G401 (cell line): ENCODE results near the gene KDM6A. TPM values are rescaled to one million over a fixed set of nuclear protein-coding genes. Genes with fewer than 3 reads are reported as not detected.
"Not testable (repeated sequence)": the region's sequence is repeated elsewhere in the genome, so short reads cannot be mapped to it uniquely, and the experiment has no call there.

ENCODE experiments used
- DNase-seq: peaks from one replicate; pipeline ENCODE4 v3.0.0-alpha.2; 2015; ENCODE audit warnings: low spot score
- in situ Hi-C: cut with HindIII; loops from 2 replicates; pipeline ENCODE4 v1.10.0; 2016; ENCODE audit warnings: low sequenced_read_pairs, mixed read lengths
- total RNA-seq: library from RNA; depleted of rRNA; stranded (reverse); fragments of >200 nt; shearing (Covaris generic); gene quantifications from 2 replicates; pipeline ENCODE4 v1.2.3, GENCODE V29; 2014; rRNA removed

The KDM6A gene
- 9.9 and 17.3 TPM in 2 replicates for total RNA-seq

DNA sequence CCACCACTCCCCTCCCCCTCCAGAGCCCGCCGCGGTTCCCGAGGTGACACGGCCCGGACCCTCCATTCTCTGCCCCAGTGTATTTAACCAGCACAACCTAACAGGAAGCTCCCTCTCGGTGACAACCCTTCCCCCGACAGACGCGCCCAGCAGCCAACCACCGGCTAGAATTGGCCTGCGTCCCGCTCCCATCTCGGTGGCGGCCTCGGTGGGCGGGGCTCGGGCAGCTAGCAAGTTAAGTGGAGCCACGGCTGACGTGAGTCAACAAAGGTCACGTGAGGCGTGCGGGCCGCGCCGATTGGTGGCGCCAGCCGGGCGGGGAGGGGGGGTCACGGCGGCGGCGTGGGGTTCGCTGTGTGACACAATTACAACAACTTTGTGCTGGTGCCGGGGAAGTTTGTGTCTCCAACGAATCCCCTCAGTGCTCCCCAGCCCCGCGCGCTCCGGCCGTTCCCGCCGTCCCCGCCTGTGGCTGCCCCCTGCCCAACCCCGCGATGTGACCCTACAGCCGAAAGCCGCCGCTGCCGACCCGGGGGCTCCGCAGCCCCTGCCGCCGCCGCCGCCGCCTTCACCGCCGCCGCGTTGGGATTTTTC lies at the start of gene KDM6A:
TSS of gene KDM6A (plus strand) at position 368 of the 594 bp plus-strand sequence. CDS start 364 bp downstream, outside the sequence.
- in situ Hi-C loops, result no loop called here
- peak; percentile 94 for DNase-seq

DNA sequence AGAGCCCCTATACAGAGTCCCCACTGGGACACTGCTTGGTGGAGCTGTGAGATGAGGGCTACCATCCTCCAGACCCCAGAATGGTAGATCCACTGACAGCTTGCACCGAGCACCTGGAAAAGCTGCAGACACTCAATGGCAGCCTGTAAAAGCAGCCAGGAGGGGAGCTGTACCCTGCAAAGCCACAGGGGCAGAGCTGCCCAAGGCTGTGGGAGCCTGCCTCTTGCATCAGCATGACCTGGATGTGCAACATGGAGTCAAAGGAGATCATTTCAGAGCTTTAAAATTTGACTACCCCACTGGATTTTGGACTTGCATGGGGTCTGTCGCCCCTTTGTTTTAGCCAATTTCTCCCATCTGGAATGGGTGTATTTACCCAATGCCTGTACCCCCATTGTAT lies 49.8 kb upstream of the KDM6A start:
- DNase-seq, in situ Hi-C loops: not testable (repeated sequence)

DNA sequence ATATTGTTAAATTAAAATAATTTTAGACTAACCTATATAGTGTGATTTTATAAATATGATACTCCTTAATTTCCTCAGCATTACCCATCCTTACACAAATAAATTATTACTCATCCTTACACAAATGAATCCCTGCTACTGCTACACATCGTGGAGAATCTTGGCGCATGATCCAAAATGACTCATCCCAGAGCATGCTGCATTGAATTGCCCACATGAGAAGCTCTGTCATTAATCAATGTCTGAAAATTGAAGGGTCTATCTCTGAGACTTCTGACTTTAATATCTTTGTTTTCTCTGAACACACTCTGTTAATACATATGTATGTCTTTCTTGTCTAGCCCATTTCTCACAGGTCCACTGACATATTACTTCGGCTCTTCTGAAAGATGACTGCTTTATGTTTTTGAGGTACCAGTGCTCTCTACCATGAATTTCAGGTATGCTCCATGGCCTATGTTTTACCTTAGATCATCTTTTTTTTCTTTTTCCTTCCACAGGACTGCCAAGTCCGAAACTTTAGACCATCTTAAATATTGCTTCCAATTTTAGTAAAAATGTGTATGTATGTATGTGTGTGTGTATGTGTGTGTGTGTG lies 44.9 kb upstream of the KDM6A start:
- DNase-seq, result peak; percentile 0
- in situ Hi-C loops, result no loop called here

DNA sequence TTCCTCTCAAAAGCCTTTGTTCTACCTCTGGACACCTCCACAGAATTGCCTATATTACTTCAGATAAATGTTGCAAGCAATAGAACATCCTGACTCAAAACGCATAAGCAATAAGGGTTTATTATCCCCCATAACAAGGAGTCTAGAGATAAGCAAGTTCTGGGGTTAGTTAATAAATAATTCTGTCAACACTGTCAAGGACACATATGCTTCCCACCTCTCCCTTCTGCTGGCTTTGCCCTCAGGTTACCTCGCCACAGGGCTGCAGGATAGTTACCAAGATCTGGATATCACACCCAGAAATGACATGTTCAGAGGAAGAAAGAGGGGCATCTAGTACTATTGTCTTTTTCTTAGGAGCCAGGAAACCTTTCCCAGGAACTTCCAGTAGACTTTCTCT lies 43.2 kb upstream of the KDM6A start:
- in situ Hi-C loops, result no loop called here
- no peak for DNase-seq

DNA sequence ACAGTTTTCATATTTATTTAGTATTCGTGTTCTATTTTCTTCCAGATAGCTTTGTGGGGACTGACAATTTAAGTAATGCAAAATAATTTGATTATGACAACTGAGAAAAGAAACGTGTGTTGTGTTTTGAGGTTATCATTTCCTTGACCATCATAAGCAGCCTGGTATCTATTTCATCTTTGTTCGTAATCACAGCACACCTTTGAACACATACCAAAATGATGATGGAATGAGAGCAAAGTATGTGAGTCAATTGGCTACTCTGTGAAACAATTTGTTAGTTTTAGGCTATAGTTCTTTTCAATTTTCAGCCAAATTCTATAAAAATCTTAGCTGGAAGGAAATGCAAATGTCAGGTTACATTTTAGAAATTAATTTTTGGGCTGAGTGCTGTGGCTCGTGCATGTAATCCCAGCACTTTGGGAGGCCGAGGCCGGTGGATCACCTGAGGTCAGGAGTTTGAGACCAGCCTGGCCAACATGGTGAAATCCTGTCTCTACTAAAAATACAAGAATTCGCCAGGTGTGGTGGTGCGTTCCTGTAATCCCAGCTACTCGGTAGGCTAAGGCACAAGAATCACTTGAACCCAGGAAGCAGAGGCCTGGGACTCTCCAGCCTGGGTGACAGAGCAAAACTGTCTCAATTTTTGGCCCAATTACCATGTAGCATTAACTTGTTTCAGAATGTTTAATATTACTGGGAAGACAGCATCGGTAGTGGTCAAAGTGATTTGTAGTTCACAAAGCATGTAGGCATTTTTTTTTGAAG lies 30.3 kb upstream of the KDM6A start:
- in situ Hi-C loops, result no loop called here
- no peak for DNase-seq

DNA sequence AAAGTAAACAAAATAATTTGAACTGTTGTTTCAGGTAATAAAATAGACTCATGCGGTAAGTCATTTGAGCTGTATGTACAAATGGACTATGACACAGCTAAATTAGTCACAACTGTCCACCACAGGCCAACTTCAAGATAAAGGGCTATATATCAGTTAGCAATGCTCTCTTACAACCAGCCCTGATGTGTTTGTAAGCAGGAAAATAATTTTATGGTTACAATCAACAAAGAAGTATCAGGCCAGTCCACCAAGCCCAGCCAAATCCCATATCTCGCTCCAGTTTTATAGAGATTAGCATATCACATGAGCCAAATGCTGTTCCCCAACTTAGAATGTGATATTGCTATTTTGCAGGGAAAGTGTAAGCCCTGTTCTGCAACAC lies 29.7 kb upstream of the KDM6A start:
- no peak for DNase-seq
- in situ Hi-C loops, result no loop called here

DNA sequence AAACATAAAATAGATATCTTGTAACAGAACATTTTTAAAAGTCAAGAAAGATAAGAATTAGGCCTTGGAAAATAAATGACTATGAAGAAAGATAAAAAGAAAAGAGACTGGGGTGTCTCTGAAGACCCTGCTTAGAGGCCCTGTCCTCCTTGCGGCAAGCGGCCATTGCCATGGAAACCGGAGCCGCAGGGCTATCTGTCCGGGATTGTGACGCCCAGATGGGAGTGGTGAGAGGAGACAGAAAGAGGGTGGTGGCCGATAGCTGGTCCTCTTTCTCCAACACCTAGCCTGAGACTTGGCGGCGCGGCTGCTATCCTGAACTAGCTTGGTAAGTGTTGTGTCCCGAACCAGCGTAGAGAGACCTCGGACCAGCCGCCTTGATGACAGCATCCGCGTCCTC lies 29.2 kb upstream of the KDM6A start, which contains the start of gene DUSP21:
TSS of gene DUSP21 (plus strand) at position 269 of the 400 bp plus-strand sequence. CDS start at position 381, 112 bp downstream.
- DNase-seq, result no peak
- in situ Hi-C loops, result no loop called here

DNA sequence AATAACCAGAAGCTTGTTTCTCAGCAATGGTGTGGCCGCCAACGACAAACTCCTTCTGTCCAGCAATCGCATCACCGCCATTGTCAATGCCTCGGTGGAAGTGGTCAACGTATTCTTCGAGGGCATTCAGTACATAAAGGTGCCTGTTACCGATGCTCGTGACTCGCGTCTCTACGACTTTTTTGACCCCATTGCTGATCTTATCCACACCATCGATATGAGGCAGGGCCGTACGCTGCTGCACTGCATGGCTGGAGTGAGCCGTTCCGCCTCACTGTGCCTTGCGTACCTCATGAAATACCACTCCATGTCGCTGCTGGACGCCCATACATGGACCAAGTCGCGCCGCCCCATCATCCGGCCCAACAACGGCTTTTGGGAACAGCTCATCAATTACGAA lies 28.8 kb upstream of the KDM6A start:
- DNase-seq, result no peak
- in situ Hi-C loops, result no loop called here

DNA sequence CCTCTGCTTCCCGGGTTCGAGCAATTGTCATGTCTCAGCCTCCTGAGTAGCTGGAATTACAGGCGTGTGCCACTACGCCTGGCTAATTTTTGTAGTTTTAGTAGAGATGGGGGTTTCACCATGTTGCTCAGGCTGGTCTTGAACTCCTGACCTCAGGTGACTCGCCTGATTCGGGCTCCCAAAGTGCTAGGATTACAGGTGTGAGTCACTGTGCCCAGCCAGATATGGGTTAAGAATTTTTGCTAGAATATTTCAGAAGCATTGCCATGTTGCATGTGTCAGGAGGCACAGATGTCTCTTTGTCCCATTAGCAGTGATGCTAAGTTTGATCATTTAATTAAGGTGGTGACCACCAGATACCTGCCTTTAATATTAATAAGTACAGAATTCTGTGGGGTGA lies 22.1 kb upstream of the KDM6A start:
- in situ Hi-C loops, DNase-seq: not testable (repeated sequence)

DNA sequence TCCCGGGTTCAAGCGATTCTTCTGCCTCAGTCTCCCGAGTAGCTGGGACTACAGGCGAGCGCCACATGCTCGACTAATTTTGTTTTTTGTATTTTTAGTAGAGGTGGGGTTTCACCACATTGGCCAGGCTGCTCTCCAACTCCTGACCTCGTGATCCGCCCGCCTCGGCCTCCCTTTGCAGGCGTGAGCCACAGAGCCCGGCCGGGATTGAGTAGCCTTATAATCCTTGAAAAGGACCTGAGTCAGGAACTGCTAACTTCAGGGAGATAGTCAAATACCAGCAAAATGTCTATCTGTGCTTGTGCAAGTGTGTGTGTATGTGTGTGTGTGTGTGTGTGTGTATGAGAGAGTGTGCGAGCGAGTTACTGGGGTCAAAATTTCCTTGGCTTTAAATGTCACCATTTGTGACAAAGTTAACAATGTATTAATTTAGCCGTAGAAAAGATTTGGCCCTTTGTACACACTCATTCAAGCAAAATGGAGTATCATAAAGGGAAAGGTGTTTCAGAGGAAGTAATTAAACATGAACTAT lies 1.8 kb upstream of the KDM6A start:
- DNase-seq, result peak; percentile 47
- in situ Hi-C loops, result no loop called here

DNA sequence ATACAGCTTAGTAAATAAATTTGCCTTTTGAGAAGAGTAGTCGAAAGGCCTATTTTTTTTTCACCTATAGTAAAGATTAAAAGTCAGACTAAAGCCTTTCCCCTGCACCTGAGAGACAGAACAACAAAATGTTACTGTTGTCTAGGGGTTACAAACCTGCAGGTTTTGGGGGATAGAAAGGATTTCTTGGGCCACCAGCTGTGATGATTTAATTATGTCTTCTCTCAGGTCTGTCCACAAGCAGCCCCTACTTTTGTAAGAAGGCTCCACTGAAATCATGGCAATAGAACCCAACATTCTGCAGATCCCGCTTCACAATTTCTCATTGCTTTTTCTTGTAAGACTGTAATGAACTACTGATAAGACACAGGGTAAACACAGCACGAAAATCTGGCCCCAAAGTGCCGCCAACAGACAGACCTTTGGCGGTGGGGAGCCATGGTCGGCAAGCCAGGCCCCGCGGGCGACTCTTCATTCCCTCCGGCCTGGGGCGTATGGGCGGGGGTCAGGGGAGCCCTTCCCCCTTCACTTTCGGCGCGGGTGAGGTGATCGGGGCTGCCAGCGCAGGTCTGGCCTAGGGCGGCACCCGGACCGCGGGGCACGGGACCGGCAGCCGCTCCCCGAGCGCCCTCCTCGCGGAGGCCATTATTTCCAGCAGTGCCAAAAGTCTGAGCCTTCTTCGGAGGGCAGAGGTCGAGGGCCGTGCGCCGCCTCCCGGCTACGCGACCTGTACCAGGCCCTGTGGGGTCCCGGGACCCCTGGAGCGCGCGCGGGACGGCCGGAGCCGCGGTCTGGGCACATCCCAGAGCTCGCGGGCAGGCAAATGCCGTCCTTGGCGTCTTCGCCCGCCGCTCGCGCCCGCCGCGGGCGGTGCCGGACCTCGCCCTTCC lies 812 bp upstream of the KDM6A start:
- in situ Hi-C loops, result no loop called here
- DNase-seq, result peak; percentile 42

DNA sequence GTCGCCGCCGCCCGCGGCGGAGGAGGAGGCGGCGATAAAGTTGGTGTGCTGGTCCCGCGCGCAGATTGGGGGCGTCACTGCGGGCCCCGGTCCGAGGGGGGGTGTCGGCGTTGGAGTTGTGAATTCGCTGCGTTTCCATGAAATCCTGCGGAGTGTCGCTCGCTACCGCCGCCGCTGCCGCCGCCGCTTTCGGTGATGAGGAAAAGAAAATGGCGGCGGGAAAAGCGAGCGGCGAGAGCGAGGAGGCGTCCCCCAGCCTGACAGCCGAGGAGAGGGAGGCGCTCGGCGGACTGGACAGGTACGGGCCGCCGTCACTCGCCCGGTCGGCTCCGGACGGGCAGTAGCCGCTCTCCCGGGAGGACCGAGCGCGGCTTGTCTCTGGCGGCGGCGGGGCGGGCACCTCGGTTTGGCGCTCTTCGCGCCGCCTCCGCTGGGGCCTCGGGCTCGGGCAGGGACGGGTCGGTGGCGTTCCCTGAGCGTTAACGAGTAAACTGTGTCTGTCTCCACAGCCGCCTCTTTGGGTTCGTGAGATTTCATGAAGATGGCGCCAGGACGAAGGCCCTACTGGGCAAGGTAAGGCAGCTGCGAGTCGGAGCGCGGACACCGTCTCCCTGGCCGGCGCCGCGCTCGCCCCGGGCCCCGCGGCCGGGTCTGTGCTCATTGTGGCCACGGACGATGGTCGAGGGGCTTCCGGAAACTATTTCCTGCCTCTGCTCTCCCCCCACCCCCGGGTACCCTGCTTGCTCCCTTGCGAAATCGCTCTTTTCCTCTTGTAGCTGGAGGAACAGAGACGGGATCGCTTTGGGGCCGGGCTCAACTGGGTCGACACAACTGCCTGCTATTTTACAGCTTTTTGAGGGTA lies 658 bp downstream of the KDM6A start:
- DNase-seq, result peak; percentile 41
- in situ Hi-C loops, result no loop called here

DNA sequence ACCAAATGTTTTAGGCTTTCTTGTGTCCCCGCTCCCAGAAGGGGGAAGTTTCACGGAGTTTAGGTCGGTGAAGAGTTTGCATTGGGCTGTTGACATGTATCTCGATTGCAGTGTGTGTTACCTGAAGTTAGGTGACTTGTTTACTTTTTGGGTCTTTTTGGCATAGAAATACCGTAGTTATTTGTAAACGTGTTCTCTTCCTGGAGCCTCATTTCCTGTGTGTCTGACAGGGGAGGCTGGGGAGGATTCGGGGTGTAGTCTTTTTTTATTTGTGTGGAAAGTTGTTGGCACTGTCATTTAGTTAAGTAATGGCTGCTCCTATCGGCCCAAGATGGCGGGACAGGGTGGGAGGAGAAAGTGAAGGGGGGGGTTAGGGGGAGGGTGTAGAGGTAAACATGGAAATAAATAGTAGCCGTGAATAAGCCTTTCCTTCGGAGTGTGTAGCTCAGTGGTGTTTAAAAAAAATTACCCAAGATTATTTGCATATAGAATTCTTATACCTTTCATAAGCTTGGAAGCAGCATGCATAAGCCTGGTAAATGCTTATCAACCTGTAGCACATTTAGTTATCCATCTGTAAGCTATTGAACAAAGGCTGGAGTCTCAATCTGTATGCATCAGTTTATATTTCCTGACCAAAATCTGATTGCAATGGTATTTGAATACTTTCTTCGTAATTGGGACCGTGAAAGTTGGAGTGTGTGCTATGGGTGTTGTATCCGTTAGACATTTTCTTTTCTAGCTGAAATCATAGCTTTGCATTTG lies 1.6 kb downstream of the KDM6A start:
- in situ Hi-C loops, result no loop called here
- DNase-seq, result peak; percentile 44

DNA sequence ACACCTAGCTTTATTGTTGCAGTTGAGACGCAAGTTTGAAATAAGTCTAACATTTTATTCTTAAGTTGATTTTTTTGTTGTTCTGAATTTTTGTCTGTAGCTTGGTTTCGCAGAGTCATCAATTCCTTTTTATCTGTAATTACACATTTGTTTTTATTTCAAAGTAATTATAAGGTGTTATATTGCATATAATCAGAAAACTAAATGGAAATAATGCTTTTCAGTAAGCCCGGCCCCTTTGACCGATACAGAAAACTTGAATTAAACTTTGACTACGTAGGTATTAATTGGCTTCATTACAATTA lies 2.1 kb downstream of the KDM6A start:
- in situ Hi-C loops, result no loop called here
- DNase-seq, result no peak

DNA sequence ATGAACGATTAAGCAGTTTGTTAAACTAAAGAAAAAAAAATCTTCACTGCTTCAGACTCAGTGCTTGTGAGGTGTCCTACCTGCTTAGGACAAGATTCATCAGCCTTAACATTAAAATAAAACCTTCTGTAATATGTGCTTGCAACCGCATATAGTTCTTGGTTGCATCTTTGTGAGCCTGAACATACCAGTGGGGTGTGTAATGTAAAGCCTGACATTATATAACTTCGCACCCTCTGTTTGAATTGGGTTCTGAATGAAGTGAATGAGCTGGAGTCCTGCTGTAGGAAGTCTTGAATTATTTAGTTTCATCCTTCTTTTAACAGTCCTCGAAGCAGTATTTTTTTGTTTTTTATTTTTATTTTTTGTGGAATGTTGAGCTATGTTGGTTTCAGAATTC lies 3.1 kb downstream of the KDM6A start:
- in situ Hi-C loops, result no loop called here
- peak; percentile 18 for DNase-seq

DNA sequence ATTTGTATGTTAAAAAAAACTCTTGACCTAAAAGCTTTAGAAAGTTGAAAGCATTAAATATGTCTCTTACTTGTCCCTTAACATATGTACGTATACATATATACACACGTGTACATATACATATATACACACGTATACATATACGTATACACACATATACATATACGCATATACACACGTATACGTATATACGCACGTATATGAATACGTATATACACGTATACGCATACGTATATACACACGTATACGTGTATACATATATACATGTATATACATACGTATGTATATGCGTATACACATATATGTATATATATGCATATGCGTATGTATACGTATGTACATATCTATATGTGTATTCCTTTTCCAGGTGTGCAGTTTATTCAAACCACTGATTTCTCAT lies 3.8 kb downstream of the KDM6A start:
- in situ Hi-C loops, result no loop called here
- no peak for DNase-seq

DNA sequence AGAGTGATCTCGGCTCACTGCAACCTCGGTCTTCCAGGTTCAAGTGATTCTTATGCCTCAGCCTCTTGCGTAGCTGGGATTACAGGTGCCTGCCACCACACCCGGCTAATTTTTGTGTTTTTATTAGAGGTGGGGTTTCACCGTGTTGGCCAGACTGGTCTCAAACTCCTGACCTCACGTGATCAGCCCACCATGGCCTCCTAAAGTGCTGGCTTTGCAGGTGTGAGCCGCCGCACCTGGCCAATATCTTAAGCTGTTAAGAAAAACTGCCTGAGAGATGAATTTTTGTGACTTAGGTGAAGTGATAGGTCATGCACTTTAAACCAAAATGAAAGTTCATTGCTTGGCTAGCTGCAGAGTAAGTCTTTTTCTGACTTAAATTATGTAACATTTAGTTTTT lies 5.8 kb downstream of the KDM6A start:
- in situ Hi-C loops, result no loop called here
- no peak for DNase-seq

DNA sequence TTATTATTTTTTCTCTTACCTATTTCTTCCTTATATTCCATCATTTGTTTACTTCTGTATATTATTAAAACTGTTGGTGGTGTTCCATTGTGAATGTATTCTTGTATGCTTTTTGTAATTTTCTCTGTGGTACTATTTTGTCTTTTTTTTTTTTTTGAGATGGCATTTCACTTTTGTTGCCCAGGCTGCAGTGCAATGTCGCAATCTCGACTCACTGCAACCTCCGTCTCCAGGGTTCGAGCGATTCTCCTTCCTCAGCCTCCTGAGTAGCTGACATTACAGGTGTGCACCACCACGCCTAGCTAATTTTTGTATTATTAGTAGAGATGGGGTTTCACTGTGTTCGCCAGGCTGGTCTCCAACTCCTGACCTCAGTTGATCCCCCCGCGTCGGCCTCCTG lies 8.6 kb downstream of the KDM6A start:
- in situ Hi-C loops, result no loop called here
- no peak for DNase-seq
